Ureter (tissue), 1 donor: Measurements from ENCODE around the gene ZNF500. TPM values are rescaled to one million over a fixed set of nuclear protein-coding genes. Genes with fewer than 3 reads are reported as not detected.
A peak's percentile ranks its signal among the peaks of the same experiment; 100 is the strongest.
"Not testable (repeated sequence)": the region's sequence is repeated elsewhere in the genome, so short reads cannot be mapped to it uniquely, and the experiment has no call there.

ENCODE experiments used
- DNase-seq: peaks from one replicate; pipeline ENCODE4 v3.0.0-alpha.2; 2020; ENCODE audit warnings: low spot score
- total RNA-seq: library from RNA; stranded (reverse); gene quantifications from one replicate; pipeline ENCODE4 v1.2.4, GENCODE V29; 2023
- donor health status: DM: yes; HTN: yes; CAD: no.

Gene ZNF500
- total RNA-seq, 1 donor from 2014 or later, result 22.5 TPM

DNA sequence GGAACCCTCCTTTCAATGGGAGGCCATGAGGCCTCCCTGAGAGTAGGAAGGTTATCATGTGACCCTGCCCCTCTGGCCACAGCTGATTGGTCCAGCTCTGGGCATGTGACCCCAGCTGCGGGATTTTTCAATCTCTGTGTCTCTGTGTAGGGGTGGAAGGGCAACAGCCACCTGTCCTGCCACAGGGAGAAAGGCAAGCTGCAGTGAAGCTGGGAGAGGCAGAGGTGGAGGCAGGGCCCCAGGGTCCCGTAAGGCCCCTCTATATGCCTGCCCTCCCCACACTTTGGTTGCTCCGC, 21.7 kb downstream of the ZNF500 start:
- DNase-seq, result no peak

DNA sequence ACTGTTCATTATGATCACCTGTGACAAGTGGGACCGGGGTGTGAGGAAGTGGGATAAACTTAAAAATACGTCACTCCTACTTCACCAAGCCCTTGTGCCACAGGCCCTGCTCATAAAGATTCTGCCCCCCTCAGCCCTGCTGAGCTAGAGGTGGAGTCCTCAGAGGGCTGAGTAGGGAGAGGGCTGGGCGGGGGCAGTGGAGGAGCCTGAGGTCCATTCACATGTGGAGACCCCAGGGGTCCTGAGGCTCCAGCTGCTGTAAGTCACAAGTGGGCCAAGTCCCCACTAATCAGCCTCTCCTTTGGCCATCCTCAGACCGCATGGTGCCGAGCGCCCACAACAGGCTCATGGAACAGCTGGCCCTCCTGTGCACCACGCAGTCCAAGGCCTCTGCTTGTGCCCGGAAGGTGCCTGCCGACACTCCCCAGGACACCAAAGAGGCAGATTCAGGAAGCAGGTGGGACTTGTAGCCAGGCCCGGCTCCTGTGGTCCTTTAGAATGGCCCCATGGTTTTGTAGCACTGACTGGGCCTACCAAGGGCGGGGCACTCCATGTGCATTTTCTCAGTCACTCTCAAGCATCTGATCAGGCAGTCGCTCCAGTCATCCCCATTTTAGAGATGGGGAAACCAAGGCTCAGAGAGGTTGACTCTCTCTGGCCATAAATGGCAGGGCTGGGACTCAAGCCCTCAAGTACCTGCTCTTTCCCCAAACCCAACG, 22.2 kb downstream of the ZNF500 start:
- DNase-seq, result no peak

DNA sequence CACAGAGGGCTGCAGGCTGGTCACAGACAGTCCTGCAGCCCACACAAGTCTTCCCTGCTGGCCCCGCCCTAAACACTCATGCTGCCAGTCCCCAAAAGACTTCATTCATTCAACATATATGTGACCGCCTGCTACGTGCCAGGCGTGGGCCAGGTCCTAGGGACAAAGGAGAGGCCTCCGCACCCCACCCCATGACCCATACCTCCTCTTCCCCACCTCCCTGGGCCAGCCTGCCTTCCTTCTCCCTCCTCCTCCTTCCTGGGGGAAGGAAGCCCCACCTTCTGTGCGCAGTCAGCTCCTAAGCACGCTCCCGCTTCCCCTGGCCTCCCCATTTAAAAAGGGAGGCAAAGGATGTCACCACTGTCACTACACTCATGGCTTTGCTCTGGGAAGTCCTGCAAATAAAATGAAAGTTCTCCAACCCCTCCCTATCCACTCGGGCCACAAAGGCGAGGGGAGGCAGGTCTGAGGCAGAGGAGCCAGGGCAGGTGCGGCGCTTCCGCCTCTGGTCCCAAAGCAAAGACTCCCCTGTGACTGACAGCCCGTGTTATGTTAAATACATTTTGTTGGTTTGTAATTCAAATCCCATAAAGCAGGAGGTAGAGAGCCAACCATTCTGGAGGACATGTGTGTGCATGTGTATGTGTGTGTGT, 23.6 kb downstream of the ZNF500 start:
- DNase-seq, result no peak

DNA sequence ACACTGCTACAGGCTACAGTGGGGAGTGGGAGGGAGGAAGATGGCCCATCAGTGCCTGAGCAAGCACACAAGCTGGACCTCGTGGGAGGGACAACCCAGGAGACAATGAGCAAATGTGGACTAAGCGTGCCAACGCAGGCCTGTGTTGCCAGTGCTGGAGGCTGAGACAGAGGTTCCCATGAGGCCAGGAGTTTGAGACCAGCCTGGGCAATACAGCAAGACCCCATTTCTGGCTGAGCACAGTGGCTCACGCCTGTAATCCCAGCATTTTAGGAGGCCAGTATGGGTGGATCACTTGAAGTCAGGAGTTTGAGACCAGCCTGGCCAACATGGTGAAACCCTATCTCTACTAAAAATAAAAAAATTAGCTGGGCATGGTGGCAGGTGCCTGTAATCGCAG, 28.6 kb downstream of the ZNF500 start:
- not testable (repeated sequence) for DNase-seq

DNA sequence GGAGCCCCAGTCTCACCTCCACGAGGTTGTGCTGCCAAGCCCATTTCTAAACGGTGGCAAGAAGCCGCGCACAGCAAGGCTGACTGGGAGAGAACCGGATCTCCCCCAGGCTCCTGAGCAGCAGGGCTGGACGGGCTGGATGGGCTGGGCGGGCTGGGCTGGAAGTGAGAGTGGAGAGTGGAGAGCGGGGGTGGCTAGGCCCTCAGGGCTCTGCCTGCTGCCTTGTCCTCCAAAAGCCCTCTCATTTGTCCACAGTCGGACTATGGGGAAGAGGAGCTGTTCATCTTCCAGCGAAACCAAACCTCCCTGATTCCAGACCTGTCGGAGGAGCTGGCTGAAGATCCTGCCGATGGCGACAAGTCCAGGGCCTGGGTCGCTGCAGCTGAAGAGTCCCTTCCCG, 29.4 kb downstream of the ZNF500 start:
- DNase-seq, result no peak

DNA sequence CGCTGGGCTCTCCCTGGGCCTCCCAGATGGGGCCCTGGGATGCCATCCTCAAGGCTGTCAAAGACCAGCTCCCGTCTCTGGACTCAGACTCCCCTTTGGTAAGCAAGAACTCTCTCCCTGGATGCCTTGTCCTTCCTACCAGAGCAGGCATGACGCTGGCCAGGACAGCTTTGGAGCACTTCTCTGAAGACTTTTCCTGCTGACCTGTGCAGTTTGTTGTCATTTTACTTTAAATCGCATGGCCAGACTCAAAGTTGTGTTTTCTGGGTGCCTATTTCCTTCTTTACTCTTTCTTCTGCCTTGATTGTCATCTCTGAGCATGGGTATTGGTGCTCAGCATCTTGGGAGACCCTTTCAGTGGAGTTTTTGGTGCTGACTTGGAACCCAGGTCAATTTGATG, 30.4 kb downstream of the ZNF500 start:
- DNase-seq, result no peak

DNA sequence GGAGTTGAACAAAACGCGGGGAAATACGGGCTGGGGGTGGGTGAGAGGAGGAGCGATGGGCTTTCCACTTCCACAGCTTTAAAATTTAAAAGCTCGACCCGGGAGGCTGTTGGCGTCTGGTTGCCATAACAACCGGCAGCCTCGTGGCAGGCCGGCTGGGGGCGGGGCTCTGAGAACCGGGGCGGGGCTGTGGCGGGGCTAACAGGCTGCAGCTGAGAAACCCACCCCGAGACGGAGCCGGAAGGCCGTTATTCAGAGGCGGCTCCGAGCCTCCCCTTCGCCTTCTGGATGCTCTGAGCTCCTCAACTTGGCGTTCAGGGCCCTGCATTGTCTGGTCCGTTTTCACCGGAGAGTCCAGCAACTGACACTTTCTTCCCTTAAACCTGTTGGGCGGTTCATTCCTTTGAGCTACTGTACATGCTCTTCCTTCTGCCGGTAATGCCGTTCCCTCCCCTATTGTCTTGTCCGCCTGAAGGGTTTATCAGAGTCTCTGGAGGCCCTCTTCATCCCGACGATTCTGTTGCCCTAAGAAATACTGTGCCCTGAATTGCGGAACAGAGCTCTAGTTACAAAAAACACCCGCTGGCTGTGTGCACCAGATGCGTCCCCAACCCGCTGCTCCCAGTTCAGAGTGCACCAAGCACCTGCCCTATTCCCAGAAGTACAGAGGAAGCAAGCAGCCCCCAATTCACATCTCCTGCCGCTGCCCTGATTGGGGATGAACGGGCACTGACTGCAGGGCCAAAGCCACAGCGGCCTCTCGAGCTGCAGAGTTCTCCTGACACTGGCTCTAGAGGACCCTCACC, 32.0 kb downstream of the ZNF500 start:
- DNase-seq, result peak; percentile 91

DNA sequence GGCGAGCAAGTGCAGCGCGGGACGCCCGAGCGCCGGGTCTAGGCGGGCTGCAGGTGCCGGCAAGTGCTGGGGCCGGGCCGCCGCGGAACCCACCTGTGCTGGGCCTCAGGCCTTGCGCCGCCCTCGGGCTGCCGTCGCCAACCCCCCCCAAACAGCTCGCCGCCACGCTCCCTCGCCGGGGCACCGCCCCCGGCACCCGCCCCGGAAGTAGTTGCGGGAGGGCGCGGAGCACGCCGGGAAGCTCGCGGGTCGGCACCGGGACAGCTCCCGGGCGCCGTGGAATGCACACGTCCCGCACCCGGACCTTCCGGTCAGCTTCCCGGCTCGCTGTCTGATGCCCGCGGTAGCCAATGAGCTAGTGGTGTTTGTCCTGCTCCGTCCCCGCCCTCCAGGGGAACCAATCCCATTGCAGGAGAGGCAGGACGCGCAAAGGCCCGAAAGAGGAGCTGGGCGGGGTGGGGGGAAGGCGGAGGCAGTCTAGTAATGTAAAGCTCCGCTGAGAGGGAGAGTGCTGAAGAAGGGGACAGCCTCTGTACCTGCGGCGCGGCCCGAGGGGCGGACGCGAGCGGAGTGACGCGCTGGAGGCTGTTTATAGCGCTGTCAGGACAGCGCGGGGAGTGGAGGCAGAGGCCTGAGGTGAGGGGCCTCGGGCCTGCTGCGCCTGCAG, 32.8 kb downstream of the ZNF500 start, which contains the start of the genes ANKS3 and DNAAF8:
ANKS3 (minus strand) TSS at position 209 of the 667 bp plus-strand sequence. CDS start 4,122 bp downstream, outside the sequence.
DNAAF8 (plus strand) TSS at position 475 of the 667 bp plus-strand sequence. CDS start 1,978 bp downstream, outside the sequence.
- DNase-seq, result peak; percentile 95

DNA sequence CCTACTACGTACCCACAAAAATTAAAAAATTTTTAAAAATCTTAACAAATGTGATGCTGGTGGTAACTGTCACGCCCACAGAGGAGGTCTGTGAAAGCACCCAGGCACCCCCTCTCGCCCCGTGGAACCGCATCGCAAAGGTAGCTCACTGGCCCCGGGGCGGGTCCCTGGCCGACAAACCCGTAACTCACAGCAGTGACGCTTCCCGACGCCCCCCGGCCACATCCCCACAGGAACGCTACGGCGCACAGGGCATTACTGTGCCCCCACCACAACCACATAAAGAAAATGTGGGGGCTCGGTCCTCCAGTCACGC, 33.3 kb downstream of the ZNF500 start:
- DNase-seq, result no peak

DNA sequence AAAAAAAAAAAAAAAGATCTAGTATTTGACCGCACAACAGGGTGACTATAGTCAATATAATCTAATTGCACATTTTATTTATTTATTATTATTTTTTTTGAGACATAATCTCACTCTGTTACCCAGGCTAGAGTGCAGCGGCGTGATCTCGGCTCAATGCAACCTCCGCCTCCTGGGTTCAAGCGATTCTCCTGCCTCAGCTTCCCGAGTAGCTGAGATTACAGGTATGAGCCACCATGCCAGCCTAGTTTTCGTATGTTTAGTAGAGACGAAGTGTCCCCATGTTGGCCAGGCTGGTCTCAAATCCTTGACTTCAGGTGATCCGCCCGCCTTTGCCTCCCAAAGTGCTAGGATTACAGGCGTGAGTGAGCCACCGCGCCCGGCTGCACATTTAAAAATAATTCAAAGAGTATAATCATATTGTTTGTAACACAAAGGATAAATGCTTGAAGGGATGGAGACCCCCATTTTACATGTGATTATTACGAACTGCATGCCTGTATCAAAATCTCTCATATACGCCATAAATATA, 33.7 kb downstream of the ZNF500 start:
- no peak for DNase-seq

DNA sequence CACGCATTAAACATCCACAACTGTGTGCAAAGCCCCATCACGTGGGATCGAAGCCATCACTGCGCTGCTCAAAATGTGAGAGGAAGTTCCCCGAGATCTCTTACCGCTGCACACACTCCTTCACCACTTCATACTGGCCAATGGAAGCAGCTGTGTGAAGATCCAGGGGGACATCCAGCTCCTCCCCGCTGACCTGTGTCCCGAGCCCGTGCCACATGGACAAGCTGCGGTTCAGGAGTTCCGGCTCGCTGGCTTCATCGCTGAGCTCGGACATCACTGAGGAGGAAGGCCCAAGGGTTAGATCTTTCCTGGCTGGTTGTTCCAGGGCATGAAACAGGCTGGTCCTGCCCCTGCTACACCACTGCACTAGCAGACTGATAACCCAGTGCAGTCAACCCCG, 37.1 kb downstream of the ZNF500 start:
- no peak for DNase-seq

DNA sequence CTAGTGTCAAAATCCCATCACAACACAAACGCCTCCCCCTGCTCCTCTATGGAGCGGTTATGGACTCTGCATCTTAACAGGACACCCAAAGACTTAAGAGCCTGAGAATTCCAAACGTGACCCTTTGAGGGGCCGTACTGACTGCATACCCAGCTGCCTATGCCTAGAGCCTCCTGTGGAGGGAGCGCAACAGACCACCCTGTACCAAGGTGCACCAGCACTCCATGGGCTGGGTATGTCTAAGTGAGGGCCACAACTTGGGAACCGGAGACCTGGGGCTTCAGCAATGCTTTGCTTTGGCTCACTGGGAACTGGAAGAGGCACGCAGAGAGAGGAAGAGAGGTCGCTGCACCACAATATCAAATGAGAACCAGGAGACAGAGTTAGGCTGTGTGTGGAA, 38.3 kb downstream of the ZNF500 start:
- DNase-seq, result no peak

DNA sequence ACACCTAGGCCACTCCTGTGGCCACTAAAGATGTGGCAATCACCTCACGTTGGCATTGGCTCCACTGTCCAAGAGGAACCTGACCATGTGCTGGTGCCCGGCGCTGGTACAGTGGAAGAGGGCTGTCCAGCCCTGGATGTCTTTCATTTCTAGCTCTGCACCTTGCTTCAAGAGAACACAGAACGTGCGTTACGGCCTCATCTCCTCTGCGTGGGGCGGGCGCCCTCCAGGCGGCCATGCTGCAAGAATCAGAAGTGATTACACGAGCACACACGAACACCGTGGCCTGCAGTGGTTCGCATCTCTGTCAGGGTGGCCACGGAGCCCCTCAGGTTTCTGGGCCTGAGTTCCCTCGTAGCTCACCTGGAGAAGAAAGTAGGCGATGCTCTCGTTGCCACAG, 40.3 kb downstream of the ZNF500 start:
- no peak for DNase-seq

DNA sequence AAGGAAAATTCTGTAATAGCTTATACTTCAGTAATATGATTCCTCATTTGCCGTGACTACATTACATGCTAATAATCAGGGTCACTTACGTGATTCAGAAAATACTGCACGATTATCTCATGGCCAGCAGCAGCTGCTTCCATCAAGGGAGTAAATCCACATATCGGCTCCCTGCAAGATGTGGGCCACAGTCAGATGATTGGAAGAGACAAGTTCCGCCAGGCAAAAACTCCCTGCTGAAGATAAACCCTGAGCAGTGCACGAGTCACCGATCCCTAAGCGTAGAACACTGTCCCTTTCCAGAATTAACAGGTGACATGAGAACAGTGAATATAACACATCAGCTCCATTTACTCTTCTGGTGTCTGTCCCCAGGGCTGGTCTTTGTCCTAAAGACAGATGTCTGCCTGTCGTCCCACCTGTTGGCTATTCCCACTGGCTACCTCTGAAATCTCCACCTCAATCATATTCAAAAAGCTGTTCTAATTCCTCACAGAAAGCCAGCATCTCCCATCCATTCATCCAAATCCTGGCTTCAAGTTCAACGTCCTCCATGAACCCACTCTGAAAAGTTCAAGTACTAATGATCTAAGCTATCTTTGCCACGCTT, 42.2 kb downstream of the ZNF500 start:
- DNase-seq, result no peak

DNA sequence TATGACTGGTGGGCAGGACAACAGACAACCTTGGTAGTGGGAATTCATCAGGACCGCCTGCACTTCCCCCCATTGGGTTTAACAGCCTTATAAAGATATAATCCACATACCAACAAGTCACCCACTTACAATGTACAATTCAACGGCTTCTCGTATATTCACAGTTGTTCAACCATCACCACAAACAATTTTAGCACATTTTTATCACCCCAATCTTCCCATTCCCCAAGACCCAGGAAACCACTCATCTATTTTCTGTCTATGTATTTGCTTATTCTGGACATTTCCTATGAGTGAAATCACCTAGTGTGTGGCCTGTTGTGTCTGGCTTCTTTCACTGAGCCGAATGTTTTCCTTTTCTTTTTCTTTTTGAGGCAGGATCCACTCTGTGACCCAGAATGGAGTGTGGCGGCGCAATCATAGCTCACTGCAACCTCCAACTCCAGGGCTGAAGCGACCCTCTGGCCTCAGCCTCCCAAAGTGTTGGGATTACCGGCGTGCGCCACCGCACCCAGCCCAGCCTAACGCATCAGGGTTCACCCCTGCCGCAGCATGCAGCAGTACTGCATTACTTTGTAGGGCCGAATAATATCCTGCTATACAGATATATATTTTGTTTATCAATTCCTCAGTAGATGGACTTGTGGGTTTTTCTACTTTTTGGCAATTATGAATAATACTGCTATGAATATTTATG, 43.7 kb downstream of the ZNF500 start:
- no peak for DNase-seq

DNA sequence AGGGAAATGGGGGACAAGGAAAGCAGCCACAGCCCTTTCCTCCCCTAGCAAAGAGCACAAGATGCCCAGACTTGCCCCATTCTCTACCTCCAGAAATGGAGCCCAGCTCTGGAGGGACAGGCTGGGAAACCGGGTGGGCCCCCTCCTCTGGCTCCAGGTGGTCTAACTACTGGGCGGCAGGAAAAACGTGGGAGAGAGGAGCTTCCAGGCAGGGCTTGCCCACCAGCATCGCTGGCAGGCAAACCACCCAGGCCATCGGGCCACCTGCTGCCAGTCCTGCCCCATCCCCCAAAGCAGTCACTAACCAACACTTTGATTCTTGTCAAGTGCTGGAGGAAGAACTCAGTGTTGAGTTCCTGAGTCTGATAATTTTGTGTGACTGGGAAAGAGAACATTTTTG, 48.5 kb downstream of the ZNF500 start:
- no peak for DNase-seq

DNA sequence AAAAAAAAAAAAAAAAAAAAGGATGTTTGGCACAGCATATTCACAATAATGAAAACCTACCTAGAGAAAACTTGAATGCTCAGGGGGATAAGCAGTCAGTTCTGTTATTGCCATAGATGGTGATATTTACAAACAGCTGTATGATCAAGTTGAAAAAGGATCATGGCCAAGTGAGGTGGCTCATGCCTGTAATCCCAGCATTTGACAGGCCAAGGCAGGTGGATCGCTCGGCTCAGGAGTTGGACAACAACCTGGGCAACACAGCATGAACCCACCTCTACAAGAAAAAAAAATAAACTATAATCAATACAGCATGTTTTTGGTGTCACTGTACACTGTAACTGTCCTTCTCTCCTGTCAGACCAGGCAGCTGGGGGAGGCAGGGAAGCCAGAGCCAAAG, 52.0 kb downstream of the ZNF500 start:
- no peak for DNase-seq

DNA sequence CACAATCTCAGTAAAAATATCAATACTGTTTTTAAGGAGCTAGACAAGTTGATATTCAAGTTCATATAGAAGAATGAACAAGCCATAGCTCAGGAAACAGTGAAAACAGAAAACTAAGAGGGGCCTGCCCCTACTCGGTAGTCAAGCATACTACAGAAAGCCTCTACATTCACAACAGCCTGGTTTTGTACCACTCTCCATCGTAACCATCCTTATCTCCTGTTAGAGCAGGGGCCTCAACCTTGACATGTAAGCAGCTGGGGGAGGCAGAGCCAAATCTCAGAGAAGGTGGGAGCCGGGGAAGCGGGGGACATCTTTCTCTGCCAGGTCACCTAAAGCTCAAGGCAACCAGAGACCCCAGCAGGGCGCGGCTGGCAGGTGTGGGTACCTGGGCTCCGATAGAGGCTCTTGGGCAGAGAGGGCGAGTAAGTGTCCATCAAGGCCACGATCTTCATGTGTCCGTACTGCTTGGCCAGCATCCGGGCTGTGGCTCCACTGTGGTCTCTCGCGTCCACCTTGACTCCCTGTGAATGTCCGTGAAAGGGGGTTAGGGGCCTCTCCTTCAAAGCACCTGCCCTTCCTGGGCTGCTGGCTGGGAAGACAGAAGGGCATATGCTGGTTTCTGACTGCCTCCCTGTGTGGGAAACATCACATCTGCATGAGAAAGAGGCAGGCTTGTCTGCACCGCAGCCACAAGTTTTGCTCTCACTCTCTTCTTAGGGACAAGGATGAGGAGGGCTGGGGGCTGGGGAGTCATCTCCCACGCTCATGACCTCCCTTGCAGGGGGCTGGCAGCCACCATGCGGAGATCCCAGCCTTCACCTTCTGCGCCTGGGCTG, 53.1 kb downstream of the ZNF500 start:
- DNase-seq, result no peak

DNA sequence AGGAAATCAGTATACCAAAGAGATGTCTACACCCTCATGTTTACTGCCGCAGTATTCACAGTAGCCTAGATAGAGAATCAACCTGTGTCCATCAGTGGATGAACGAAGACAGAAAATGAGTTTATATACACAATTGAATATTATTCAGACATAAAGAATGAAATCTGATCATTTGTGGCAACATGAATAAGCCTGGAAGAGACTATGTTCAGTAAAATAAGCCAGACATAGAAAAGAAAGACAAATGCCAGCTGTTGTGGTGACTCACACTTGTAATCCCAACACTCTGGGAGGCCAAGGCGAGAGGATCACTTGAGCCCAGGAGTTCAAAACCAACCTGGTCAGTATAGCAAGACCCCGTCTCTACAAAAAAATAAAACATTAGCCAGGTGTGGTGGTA, 57.5 kb downstream of the ZNF500 start:
- DNase-seq, result no peak

DNA sequence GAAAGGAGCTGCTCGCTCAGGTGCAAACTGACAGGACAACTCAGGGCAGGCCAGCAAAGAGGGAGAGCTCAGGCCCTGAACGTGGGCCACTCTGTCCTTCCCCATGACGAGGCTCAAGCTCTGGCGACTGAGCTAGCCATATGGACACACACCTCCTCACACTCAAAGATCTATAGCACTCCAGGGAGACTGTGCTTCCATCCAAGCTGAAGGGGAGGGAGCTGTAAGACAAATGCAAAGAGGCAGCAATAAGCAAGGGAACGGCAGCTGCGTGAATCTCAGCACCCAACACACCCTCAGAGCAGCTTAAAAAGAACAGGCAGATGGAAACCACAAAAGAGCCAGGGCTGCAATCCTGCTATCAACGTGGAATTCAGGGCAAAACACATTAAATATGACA, 60.1 kb downstream of the ZNF500 start:
- no peak for DNase-seq
